Esophagus squamous epithelium (tissue), 5 donors: Measurements from ENCODE around the gene USH2A. TPM values are rescaled to one million over a fixed set of nuclear protein-coding genes. Genes with fewer than 3 reads are reported as not detected.

Source experiments
- DNase-seq: peaks from one replicate; lab custom pipeline; 2025; lab: John Stamatoyannopoulos, UW
- H3K27ac ChIP-seq, 4 donors: fragments of 200-600 bp; sonication (generic); one replicate each; pipeline ENCODE4 v1.5.1; 2016 to 2019; ENCODE audit warnings: mild to moderate bottlenecking in 1 of 4
- H3K27me3 ChIP-seq, 4 donors: fragments of 200-600 bp; sonication (generic); 1 replicate in 3 of 4; 2 replicates in 1 of 4; pipeline versions ENCODE4 v1.5.1 to v1.6.0; 2017 to 2021; ENCODE audit warnings: antibody characterized with exemption in 1 of 4
- H3K36me3 ChIP-seq, 3 donors: fragments of 200-600 bp; sonication (generic); one replicate each; pipeline ENCODE4 v1.5.1; 2016 to 2019
- H3K4me1 ChIP-seq, 3 donors: fragments of 200-600 bp; sonication (generic); one replicate each; pipeline ENCODE4 v1.5.1; 2017 to 2019
- H3K4me3 ChIP-seq, 4 donors: fragments of 200-600 bp; sonication (generic); 1 replicate in 3 of 4; 2 replicates in 1 of 4; pipeline ENCODE4 v1.5.1; 2016 to 2019; ENCODE audit warnings: mild to moderate bottlenecking in 2 of 4, moderate library complexity in 1 of 4
- H3K9me3 ChIP-seq, 3 donors: fragments of 200-600 bp; sonication (generic); one replicate each; pipeline ENCODE4 v1.5.1; 2016 to 2019
- CTCF ChIP-seq, 6 experiments: fragments of 450-650 bp in 4 of 6; fragments of 200-600 bp in 2 of 6; sonication (generic) in 2 of 6; IDR thresholded peaks; one replicate each; pipeline ENCODE4 v1.5.1; 2016 to 2019; ENCODE audit warnings: antibody characterized with exemption in 6 of 6, mild to moderate bottlenecking in 4 of 6, moderate library complexity in 4 of 6
- POLR2A ChIP-seq, 4 donors: fragments of 450-650 bp; IDR thresholded peaks; one replicate each; pipeline ENCODE4 v1.6.1; 2017; ENCODE audit warnings: antibody characterized with exemption in 4 of 4, mild to moderate bottlenecking in 4 of 4, moderate library complexity in 3 of 4
- WGBS, 2 donors: methylation state at CpG; one replicate each; pipeline ENCODE4 v1.1.5; 2018; 5-methylcytosine and 5-hydroxymethylcytosine counted together
- intact Hi-C: fragments of 100-400 bp; cut with DNase I; formaldehyde crosslinking; loops from one replicate; pipeline ENCODE4 v1.15.0; 2022
- total RNA-seq, 4 donors: library from RNA; depleted of rRNA; stranded (reverse); fragments of >200 nt; gene quantifications; one replicate each; pipeline ENCODE4 v1.1.0, GENCODE V29; 2016
- donor health status: DM: yes; HTN: yes; CAD: no.

The USH2A gene
- total RNA-seq, 4 donors from 2014 or later: under 0.01 TPM; not detected in 3

GRCh38 chr1:216416488-216416887 lies 6.8 kb downstream of the USH2A start:
- intact Hi-C loops: no loop called here

DNA sequence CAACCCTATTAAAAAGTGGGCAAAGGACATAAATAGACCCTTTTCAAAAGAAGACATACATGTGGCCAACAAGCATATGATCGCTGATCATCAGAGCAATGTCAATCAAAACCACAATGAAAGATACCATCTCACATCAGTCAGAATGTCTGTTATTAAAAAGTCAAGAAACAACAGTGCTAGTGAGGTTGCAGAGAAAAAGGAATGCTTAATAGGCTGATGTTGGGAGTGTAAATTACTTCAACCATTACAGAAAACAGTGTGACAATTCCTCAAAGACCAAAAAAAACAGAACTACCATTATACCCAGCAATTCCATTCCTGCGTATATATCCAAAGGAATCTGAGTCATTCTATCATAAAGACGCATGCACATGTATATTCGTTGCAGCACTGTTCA lies 13.2 kb downstream of the USH2A start:
- no peak overlapping the region for H3K27ac ChIP-seq
- 79 to 87% methylated on average over 4 of the region's 4 CpGs for WGBS, 2 donors
- H3K4me3 ChIP-seq: no peak overlapping the region
- no peaks in the 10 kb centered on the region for H3K4me1 ChIP-seq
- DNase-seq: no peak
- no peaks in the 10 kb centered on the region for H3K9me3 ChIP-seq
- intact Hi-C loops: no loop called here
- no peaks in the 10 kb centered on the region for H3K27me3 ChIP-seq
- TF ChIP-seq CTCF (IDR thresholded peaks at IDR 0.05) (no peak), POLR2A (IDR thresholded peaks at IDR 0.05) (no peak)
- no peaks in the 10 kb centered on the region for H3K36me3 ChIP-seq

More at GRCh38 chr1:216416488-216416887, 6.8 kb downstream of the USH2A start:
- 19 to 54% methylated on average over 1 of the region's 1 CpG for WGBS, 2 donors
- TF ChIP-seq CTCF (IDR thresholded peaks at IDR 0.05) (no peak), POLR2A (IDR thresholded peaks at IDR 0.05) (no peak)
- no peak for DNase-seq
- Histone ChIP-seq H3K36me3 (no peaks in the 10 kb centered on the region), H3K9me3 (no peaks in the 10 kb centered on the region), H3K27me3 (no peaks in the 10 kb centered on the region), H3K4me1 (no peaks in the 10 kb centered on the region), H3K27ac (no peak overlapping the region), H3K4me3 (no peak overlapping the region)

DNA sequence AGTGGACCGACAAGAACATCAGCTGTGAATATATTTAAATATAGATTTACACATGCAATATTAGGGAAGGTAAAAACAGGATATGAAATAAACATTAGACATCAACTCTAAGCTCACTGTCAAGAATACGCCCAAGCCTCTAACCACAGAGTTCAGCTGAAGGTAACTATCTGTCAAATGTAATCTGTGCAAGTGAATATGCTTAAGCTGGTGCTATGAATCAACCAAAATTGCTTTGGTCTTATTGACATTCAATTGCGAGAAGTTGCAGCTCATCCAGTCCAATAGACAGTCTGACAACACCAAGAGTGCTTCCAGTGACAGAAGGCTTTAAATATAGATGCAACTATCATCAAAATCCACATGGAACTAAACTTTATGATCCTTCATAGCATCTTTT lies 32.3 kb downstream of the USH2A start:
- H3K4me1 ChIP-seq: no peaks in the 10 kb centered on the region
- intact Hi-C loops: no loop called here
- H3K9me3 ChIP-seq: no peaks in the 10 kb centered on the region
- no peak overlapping the region for H3K27ac ChIP-seq
- WGBS, 2 donors: 62 to 78% methylated on average over 3 of the region's 3 CpGs
- no peak for DNase-seq
- no peak for TF ChIP-seq CTCF (IDR thresholded peaks at IDR 0.05)
- TF ChIP-seq POLR2A (IDR thresholded peaks at IDR 0.05): no peak
- no peak overlapping the region for H3K4me3 ChIP-seq
- no peaks in the 10 kb centered on the region for H3K27me3 ChIP-seq
- no peaks in the 10 kb centered on the region for H3K36me3 ChIP-seq

DNA sequence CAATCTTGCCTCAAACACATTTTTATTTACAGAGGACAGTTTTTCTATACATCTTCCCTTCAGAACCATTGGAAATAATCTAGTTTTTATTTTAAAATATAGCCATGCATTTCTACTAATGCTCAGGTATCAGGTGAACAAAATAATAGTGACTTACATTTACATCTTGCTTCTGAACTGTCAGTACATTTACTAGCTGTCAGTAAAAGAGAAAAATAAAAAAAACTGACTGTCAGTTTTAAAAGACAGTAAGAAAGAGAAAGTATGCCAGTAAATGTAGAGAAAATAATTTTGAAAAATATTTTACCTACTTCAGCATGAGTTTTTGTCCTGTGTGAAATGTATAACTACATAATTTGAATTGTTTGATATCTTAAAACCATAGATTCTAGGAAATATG lies 33.5 kb downstream of the USH2A start:
- no peaks in the 10 kb centered on the region for H3K27me3 ChIP-seq
- no peak overlapping the region for H3K27ac ChIP-seq
- no peaks in the 10 kb centered on the region for H3K9me3 ChIP-seq
- no peaks in the 10 kb centered on the region for H3K36me3 ChIP-seq
- DNase-seq: no peak
- no peak overlapping the region for H3K4me3 ChIP-seq
- H3K4me1 ChIP-seq: no peaks in the 10 kb centered on the region
- intact Hi-C loops: no loop called here
- TF ChIP-seq CTCF (IDR thresholded peaks at IDR 0.05): no peak
- TF ChIP-seq POLR2A (IDR thresholded peaks at IDR 0.05): no peak

DNA sequence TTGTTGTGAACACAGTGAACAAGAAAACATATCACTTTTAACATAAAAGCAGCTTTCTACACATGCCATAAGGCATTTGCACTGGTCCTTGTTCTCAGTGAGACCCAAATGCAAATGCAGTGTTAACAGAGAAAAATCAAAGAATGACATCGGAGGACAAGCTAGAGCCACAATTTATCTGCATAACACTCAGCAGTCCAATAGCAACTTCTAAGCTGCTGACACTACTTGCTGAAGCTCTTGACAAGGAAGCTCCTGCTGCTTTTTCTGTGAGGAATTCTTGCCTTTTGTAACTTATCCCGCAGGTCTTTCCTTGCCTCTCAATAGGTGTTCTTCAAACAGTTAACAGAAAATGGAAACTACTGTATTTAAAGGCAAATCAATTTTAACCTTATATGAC lies 34.7 kb downstream of the USH2A start:
- DNase-seq: no peak
- H3K9me3 ChIP-seq: no peaks in the 10 kb centered on the region
- no peaks in the 10 kb centered on the region for H3K27me3 ChIP-seq
- H3K4me1 ChIP-seq: no peaks in the 10 kb centered on the region
- WGBS, 2 donors: 8 to 30% methylated on average over 2 of the region's 2 CpGs
- no peak for TF ChIP-seq POLR2A (IDR thresholded peaks at IDR 0.05)
- no peak for TF ChIP-seq CTCF (IDR thresholded peaks at IDR 0.05)
- intact Hi-C loops: no loop called here
- no peaks in the 10 kb centered on the region for H3K36me3 ChIP-seq
- H3K4me3 ChIP-seq: no peak overlapping the region
- no peak overlapping the region for H3K27ac ChIP-seq
